Fibroblast of skin of left quadriceps (primary cell): ENCODE measurements around the gene ACTRT2.

Experiments used
- DNase-seq, 2 experiments: peaks; one replicate each; pipeline ENCODE4 v3.0.0-alpha.2; 2013; ENCODE audit warnings: low read depth in 2 of 2

ACTRT2 gene

DNA sequence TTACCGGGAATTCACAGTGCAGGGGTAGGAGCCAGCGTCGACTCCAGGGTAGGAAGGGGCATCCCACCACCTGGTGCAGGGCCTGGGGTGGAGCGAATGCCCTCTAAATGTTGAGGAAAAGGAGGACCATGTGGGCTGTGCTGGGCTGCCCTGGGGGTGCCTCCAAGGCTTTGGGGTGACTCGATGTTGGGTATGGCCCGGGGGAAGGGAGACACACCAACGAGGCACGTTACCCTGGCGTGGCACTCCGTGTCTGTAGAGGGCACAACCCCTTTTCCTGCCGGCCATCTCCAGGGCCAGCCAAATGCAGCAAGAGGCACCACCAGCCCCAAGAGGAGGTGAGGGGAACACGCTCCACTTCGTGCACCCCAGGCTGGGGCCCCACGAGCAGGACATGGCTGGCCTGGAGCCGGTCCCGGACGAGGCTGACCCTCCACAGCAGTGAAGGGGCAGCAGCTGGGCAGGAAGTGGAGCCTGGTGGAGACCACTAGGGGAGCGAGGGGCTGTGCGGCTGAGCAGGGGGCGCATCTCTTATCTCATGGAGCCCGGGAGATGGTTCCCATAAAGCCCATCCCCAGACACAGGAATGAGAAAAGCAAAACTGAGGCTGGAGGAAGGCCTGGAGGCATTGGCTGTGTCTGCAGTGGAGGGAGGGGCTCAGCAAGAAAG, 11.2 kb downstream of the ACTRT2 start:
- no peak for DNase-seq

- DNase-seq, result no peak
These were observed 11.9 kb downstream of the ACTRT2 start for GRCh38 chr1:3033040-3033789.

DNA sequence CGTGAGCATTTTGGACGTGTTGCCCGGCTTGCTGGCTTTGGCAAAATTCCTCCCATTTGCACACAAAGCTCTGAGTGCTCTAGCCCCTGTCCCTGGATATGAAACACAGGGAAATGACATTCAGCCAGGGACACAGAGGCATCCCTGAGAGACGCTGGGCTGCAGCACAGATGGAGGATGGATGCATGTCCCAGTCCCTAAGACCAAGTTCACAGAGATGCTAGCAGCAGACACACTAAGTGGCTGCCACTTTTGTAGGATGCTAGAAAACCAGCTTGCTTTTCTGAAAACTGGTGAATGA, 12.5 kb downstream of the ACTRT2 start:
- DNase-seq, result no peak

DNA sequence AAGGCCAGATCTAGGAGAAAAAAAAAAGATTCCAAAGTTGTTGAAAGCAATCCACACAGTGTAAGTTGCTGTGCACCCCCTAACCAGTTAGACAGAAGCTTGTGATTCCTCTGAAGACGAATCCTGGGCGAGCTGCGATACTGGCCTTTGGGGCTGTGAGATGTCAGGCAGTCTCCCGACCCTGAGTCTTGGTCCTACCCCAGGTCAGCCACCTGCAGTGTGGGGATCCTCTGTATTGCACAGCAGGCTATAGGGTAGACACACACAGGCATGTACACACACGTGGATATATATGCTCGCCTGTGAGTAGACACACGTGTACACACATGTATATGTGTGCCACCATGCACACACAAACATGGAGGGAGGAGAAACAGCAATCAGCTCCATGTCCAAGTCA, 12.9 kb downstream of the ACTRT2 start:
- DNase-seq, result no peak

DNA sequence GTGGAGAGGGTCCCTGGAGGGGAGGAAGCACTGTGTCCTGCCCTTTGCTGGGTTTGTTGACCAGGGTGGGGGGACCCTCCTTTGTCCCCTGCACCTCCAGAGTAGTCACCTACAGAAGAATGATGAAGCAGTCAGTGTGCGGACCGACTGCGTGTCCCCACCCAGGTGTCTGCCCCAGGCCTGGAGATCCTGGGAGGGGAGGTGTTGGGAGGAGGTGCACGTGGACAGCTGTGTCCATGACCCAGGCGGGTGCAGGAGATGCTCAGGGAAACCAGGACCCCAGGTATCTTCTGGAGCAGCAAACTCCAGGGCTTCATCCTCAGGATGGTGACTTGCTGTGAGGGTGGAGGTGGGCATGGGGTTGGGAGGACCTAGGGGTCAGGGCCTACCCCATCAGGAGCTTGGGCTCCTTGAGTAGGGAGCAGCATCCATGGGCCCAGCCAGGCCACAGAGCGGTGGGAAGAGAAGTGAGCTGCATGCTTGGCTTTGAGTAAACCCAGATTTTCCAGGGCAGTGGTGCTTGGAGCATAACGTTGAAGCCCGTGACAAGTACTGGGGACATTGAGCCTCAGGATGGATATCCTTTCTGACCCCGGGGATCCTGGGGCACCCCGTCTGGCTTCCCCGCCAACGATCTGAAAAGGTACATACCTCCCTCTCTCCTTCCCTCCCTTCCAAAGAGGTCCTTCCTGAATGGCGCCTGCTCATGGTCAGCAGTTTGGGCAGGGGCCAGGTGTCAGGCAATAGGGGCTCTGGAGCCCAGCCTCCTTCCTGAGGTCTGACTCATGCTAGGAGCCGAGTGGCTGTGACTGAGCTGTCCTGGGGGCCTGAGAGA, 13.7 kb downstream of the ACTRT2 start:
- no peak for DNase-seq

DNA sequence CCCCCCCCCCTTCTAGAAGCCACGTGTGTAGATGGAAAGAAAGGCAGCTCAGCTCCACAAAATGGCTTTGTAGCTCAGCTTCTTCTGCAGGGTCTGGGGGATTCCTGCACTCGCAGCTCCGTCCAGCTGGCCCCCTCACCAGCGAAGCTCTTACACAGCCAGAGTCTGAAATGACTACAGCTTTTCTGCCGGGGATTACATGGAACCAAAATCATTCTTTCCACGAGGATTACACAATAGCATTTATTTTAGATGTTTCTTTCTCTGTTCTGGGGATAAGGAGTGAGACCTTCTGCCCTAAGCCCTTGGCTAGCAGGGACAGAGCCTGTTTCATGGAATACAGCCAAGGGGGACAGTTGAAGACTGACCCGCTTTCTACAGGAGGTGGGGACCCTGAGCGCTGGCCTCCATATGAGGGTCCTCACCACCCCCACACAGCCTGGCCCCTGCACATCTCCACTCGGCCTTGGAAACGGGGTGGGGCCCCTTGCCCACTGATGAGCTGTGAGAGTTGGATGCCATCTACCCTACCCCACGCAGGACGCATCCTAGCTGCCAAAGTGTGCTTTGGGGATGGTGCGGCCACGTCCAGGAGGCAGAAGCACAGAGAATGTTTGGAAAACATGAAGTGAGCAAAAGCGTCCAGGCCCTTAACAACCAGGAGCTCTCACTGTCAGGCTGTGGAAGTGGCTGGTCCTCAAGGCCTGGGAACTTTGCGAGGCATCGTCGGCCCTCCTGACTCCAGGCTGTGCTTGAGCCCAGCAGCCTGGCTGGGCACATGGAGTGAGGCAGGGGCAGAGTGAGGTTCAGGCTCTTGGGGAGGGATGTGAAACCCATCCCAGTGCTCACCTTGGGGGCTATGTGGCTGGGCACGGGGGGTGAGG, 14.5 kb downstream of the ACTRT2 start:
- DNase-seq, result no peak

DNA sequence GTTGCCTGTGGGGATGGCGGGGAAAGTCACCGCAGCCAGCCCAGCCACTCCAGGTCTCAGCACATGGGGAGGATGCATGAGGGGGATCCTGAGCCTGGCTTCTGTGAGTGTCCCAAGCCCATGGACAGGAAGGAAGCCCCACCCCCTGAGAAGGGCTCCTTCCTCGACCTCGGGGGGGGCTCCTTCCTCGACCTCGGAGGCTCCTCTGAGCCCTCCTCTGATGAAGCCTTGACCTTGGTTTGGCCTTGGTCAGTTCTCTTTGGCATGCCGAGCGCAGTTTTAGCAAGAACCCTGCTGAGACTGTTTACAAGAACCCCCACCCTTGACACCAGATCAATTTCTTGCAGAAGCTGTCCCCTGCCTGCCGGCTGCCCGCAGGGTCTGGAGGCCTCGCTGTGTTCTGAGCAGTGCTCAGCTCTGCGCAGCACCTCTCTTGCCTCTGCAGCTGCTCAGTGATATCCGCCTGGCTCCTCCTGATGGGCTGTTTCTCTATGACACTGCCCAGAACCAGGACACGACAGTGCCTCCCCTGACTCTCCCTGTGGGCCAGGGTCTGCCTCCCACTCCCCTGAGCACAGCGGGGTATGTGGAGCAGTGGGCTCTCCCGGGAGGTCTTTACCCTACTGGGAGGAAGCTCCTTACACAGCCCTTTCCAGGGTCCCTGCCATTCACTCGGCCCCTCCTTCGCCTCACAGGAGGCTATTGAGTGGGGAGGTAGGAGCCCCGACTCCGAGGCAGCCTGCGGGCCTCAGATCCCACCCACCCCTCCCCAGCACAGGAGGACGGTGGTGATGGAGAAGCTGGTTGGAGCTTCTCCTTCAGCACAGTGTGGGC, 15.4 kb downstream of the ACTRT2 start:
- no peak for DNase-seq

DNA sequence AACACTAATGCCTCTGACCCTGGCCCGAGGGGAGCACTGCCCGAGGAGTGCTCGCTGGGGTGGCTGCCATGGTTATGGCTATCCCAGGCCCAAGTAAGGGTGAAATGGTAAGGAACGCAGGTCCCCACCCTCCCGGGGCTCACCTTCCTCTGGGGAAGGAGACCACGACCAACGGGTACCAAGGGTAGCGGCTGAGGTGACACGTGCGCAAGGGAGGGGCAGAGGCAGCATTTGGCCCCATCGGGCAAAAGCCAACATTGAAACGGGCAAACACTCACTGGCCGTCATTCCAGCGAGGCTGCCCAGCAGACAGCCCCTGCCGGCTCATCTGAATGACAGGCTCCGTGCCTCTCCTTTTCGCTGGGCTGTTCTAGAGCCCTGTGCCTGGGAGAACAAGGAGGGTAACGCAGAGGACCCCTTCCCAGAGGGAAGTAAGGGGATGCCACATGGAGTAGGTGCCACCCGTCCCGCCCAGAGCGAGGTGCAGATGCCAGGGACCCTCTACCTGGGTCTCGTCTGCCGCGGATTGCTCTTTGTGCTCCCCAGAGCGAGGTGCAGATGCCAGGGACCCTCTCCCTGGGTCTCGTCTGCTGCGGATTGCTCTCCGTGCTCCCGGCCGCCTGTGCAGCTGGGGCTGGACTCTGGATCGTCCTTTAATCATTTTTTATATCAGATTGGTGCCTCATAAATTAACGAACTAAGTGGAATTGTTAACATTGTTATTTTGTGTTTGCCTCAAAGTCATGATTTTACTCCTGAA, 16.2 kb downstream of the ACTRT2 start:
- DNase-seq, result no peak

DNA sequence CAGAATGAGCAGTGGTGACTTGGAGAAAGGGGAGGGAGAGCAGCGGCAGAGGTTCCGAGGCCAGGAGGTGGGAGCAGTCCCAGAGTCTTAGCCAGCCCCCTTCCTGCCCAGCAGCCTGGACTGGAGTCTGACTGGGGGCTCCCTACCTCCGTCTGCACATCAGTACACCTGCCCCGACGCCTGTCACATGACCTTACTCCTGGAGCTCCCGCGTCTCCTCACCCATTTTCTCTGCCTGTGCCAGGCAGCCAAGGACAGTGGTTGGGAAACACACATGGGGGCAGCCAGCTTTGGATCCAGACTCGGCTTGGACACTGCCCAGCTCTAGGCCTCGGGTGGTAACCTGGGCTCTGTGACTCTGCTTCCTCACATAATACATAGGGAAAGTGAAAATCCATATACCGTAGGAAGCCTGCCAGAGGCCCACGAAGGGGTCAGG, 16.9 kb downstream of the ACTRT2 start:
- DNase-seq, result no peak

- DNase-seq, result no peak
These were observed 17.4 kb downstream of the ACTRT2 start for GRCh38 chr1:3038571-3039181.

DNA sequence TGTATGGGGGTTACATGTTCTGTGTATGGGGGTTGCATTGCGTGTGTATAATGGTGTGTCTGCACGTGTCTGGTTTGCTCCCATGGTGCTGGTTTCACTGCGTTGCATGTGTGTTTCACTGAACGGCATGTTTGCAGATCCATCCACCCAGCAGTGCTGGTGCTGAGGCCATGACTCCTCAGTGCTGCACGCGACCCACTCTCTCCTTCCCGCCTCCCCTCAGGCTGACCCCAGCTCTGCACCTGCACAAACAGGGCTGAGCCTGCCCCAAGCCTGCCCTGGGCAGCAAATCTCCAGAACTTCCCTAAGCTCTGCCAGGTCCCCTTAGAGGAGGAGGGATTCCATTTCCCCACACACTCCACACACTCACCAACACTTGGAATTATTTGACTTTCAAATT, 18.7 kb downstream of the ACTRT2 start:
- no peak for DNase-seq

DNA sequence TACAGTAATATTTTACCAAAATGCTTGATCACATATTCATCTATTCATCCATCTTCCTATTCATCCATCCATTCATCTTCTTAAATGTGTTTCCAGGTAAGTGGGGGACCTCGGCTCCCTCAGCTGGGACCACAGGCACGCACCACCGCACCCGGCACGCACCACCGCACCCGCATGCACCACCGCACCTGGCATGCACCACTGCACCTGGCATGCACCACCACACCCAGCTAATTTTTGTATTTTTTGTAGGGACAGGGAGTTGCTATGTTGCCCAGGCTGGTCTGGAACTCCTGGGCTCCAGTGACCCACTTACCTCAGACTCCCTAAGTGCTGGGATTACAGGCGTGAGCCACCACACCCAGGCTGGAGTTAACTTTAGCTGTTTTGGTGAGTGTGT, 21.2 kb downstream of the ACTRT2 start:
- DNase-seq, result no peak

DNA sequence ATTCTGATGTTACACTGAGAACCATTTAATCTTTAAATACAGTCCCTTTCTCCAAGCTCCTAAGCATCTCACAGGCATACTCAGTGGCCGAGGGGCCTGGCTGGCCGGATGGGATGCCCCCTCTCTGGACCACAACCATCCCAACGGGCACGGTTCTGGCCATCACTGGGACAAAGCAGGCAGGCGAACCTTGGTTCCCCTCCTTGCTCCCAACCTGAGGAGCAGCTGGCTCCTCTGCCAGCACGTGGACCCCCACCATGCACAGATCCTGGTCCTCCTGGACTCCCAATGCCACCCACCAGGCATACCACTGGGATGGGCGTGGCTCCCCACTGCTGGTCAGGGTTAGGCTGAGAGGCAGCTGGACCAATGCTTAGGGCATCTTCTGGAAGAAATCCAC, 27.9 kb downstream of the ACTRT2 start:
- no peak for DNase-seq

- no peak for DNase-seq
These were observed 28.6 kb downstream of the ACTRT2 start for GRCh38 chr1:3049905-3050304.

DNA sequence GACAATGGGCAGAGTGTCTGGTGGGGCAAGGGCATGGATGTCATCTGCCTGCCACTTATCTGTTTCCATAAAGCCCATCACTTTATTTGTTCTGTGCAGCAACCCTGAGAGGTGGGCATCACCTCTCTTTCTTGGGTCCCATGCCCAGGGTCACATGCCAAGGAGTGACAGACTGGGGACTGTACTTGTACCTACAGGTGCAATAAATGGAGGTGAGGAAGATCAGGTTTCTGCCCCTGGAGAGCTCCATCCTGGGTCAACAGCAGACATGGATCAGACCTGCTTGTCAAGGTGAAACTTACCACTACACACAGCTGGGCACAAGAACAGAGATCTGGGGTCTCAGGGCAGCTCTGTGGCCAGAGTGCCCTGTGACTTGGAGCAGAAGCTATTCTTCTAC, 29.3 kb downstream of the ACTRT2 start:
- no peak for DNase-seq

- no peak for DNase-seq
These were observed 30.3 kb downstream of the ACTRT2 start for GRCh38 chr1:3051270-3052268.

- DNase-seq, result no peak
These were observed 31.2 kb downstream of the ACTRT2 start for GRCh38 chr1:3052501-3052900.

DNA sequence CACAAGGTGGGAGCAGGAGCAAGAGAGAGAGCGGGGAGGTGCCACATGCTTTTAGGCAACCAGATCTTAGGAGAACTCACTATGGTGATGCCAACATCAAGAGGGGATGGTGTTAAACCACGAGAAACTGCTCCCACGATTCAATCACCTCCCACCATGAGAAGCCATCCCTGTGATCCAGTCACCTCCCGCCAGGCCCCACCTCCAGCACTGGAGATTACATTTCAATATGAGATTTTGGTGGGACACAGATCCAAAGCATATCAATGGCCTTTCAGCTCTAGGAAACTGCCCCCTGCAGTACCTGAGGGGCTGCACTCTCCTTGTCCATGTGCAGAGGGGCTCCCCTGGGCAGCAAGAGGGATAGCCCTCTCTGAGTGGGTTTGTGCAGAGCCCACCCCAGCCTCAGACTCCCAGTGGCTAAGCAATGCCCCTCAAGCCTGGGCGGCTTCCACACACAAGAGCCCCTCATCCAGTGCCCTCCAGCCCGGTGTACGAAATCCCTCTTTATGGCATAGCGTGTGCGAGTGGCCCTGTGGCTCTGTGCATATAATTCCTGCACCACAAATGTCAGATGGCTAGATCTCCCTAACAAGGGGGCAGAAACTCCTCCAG, 32.2 kb downstream of the ACTRT2 start:
- no peak for DNase-seq
